OCI-LY7 (cell line): ENCODE results near the gene LYRM9.

Source experiments
- EZH2phosphoT487 ChIP-seq: fragments of 200-600 bp; sonication (generic); IDR thresholded peaks from 2 replicates; pipeline ENCODE4 v1.6.1; 2018; ENCODE audit warnings: low read depth, borderline replicate concordance, mild to moderate bottlenecking, mixed run types, antibody characterized with exemption, low read length, moderate library complexity, mixed read lengths
- TF ChIP-seq, protein P1 (sequence below): fragments of 200-600 bp; sonication (generic); conservative IDR thresholded peaks from 2 replicates; pipeline ENCODE4 v1.5.1; 2014; ENCODE audit warnings: mild to moderate bottlenecking, antibody characterized with exemption, low read length, moderate library complexity, mixed read lengths

DNA sequence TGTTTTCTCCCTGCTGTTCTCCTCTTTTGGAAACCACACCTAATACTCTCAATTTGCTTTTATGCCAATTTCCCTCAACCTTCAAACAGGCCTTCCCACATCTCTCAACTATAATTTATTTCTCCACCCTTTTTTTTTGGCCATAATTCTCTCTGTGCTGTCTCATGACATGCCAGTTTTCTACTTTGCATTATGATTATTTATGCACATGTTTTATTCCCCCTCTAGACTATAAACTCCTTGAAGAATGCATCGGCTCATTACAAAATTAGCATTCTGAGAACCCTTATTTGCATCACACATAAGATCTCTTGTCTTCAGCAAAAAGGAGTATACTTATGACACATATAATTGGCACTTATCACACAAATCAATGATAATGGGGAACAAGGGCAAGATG lies 10.9 kb upstream of the LYRM9 start:
- TF ChIP-seq, protein P1, sequence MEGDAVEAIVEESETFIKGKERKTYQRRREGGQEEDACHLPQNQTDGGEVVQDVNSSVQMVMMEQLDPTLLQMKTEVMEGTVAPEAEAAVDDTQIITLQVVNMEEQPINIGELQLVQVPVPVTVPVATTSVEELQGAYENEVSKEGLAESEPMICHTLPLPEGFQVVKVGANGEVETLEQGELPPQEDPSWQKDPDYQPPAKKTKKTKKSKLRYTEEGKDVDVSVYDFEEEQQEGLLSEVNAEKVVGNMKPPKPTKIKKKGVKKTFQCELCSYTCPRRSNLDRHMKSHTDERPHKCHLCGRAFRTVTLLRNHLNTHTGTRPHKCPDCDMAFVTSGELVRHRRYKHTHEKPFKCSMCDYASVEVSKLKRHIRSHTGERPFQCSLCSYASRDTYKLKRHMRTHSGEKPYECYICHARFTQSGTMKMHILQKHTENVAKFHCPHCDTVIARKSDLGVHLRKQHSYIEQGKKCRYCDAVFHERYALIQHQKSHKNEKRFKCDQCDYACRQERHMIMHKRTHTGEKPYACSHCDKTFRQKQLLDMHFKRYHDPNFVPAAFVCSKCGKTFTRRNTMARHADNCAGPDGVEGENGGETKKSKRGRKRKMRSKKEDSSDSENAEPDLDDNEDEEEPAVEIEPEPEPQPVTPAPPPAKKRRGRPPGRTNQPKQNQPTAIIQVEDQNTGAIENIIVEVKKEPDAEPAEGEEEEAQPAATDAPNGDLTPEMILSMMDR = no peak
- no peak for TF ChIP-seq EZH2phosphoT487
